Fibroblast of lung (primary cell): ENCODE data around the gene APAF1. TPM values are rescaled to one million over a fixed set of nuclear protein-coding genes. Genes with fewer than 3 reads are reported as not detected.

ENCODE experiments used
- DNase-seq, 2 donors: peaks; one replicate each; pipeline versions ENCODE4 v3.0.0 to v3.0.0-alpha.2; 2010; ENCODE audit warnings: low read depth in 2 of 2
- H2AFZ ChIP-seq: 2 replicates; pipeline ENCODE4 v1.5.1; 2012; ENCODE audit warnings: low read length, control low read depth, inconsistent platforms
- H3K27ac ChIP-seq: 2 replicates; pipeline ENCODE4 v1.5.1; 2011; ENCODE audit warnings: low read length, control low read depth; ENCODE audit not compliant: insufficient read depth
- H3K27me3 ChIP-seq: 2 replicates; pipeline ENCODE4 v1.5.1; 2011; ENCODE audit warnings: mild to moderate bottlenecking, low read length; ENCODE audit not compliant: control insufficient read depth, insufficient read depth
- H3K36me3 ChIP-seq: 2 replicates; pipeline ENCODE4 v1.5.1; 2011; ENCODE audit warnings: low read length; ENCODE audit not compliant: control insufficient read depth, insufficient read depth
- H3K4me1 ChIP-seq: 2 replicates; pipeline ENCODE4 v1.5.1; 2011; ENCODE audit warnings: low read length; ENCODE audit not compliant: control insufficient read depth, insufficient read depth; ENCODE audit errors: extremely low read depth
- H3K4me2 ChIP-seq: 2 replicates; pipeline ENCODE4 v1.5.1; 2011; ENCODE audit warnings: low read length, control low read depth; ENCODE audit not compliant: insufficient read depth; ENCODE audit errors: extremely low read depth
- H3K4me3 ChIP-seq, 4 experiments: fragments of 200-600 bp in 1 of 4; sonication (generic) in 1 of 4; replicated peaks in 1 of 4; 2 replicates each; pipeline ENCODE4 v1.5.1; 2011 to 2016; ENCODE audit warnings: low read length in 4 of 4, low read depth in 3 of 4, mild to moderate bottlenecking in 3 of 4, control low read depth in 2 of 4, inconsistent platforms in 1 of 4, mixed read lengths in 1 of 4; ENCODE audit not compliant: insufficient read depth in 1 of 4; ENCODE audit errors: control extremely low read depth in 1 of 4
- H3K79me2 ChIP-seq: 2 replicates; pipeline ENCODE4 v1.5.1; 2012; ENCODE audit warnings: mild to moderate bottlenecking, low read length, inconsistent platforms; ENCODE audit not compliant: control insufficient read depth, insufficient read depth
- H3K9ac ChIP-seq: 2 replicates; pipeline ENCODE4 v1.5.1; 2011; ENCODE audit warnings: mild to moderate bottlenecking, low read length, control low read depth; ENCODE audit not compliant: insufficient read depth
- H3K9me3 ChIP-seq: 2 replicates; pipeline ENCODE4 v1.5.1; 2012; ENCODE audit warnings: low read depth, low read length; ENCODE audit not compliant: control insufficient read depth, insufficient read depth
- H4K20me1 ChIP-seq: 2 replicates; pipeline ENCODE4 v1.5.1; 2011; ENCODE audit warnings: low read length; ENCODE audit not compliant: control insufficient read depth, insufficient read depth; ENCODE audit errors: extremely low read depth
- EZH2 ChIP-seq: IDR thresholded peaks from 2 replicates; pipeline ENCODE4 v1.5.1; 2012; ENCODE audit warnings: low read length, control low read depth, mild to moderate bottlenecking; ENCODE audit errors: missing control alignments
- polyA plus RNA-seq, 2 donors: library from polyadenylated mRNA; depleted of rRNA in 1 of 2; stranded (reverse) in 1 of 2; unstranded in 1 of 2; fragments of >200 nt; gene quantifications; 2 replicates each; pipeline ENCODE4 v1.2.1, GENCODE V29; 2011 to 2012; ENCODE audit warnings: missing spikeins in 1 of 2
- total RNA-seq: library from RNA; depleted of rRNA; stranded (reverse); fragments of >200 nt; gene quantifications from 2 replicates; pipeline ENCODE4 v1.2.1, GENCODE V29; 2014
- TF ChIP-seq, protein P1 (sequence below), 2 donors: IDR thresholded peaks in 1 of 2; conservative IDR thresholded peaks in 1 of 2; 1 replicate in 1 of 2; 2 replicates in 1 of 2; pipeline ENCODE4 v1.5.1; 2011 to 2012; ENCODE audit warnings: low read length in 2 of 2, control low read depth in 1 of 2, inconsistent platforms in 1 of 2, low read depth in 1 of 2, mild to moderate bottlenecking in 1 of 2

APAF1 gene
- total and polyA plus RNA-seq, 2 donors (not counting 1 experiment from before 2014, with no cell fraction given) = 13.6 to 23.3 TPM

- no peak for DNase-seq
- TF ChIP-seq, protein P1, sequence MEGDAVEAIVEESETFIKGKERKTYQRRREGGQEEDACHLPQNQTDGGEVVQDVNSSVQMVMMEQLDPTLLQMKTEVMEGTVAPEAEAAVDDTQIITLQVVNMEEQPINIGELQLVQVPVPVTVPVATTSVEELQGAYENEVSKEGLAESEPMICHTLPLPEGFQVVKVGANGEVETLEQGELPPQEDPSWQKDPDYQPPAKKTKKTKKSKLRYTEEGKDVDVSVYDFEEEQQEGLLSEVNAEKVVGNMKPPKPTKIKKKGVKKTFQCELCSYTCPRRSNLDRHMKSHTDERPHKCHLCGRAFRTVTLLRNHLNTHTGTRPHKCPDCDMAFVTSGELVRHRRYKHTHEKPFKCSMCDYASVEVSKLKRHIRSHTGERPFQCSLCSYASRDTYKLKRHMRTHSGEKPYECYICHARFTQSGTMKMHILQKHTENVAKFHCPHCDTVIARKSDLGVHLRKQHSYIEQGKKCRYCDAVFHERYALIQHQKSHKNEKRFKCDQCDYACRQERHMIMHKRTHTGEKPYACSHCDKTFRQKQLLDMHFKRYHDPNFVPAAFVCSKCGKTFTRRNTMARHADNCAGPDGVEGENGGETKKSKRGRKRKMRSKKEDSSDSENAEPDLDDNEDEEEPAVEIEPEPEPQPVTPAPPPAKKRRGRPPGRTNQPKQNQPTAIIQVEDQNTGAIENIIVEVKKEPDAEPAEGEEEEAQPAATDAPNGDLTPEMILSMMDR (conservative IDR thresholded peaks at IDR 0.05 in 1 of 2, IDR thresholded peaks at IDR 0.05 in 1 of 2; ENCODE audit: low read depth in 1 of 2, low read length in 2 of 2) = no peak
- TF ChIP-seq EZH2 = no peak
These were observed 127.7 kb downstream of the APAF1 start for GRCh38 chr12:98772818-98773217.

DNA sequence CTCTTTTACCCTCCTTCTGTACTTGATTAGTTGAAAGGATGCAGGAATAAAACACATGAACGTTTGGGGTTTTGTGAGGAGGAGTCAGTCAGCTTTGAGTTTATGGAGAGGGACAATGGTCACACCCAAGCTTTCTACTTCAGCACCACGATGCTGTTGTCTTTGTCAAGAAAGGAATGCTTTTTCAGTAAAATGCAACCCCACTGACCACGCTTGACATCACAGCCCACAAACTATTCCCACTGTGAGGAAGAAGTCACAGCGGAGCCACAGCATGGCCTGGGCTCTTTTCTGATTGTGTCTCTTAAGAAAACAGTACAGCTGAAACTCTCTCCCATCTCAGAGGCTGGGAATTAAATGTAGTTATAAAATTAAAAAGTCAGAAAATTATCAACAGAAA is 135.2 kb downstream of the APAF1 start:
- Histone ChIP-seq H3K4me1 (no peaks in the 10 kb centered on the region), H3K4me2 (no peak overlapping the region), H3K36me3 (no peaks in the 10 kb centered on the region), H3K27ac (no peak overlapping the region), H3K79me2 (no peaks in the 10 kb centered on the region), H4K20me1 (no peaks in the 10 kb centered on the region), H3K27me3 (no peaks in the 10 kb centered on the region), H3K9me3 (no peaks in the 10 kb centered on the region), H2AFZ (no peak overlapping the region), H3K9ac (no peak overlapping the region), H3K4me3 (no peak overlapping the region)
- peak in 1 of 2 donors; percentile 56 for DNase-seq
- TF ChIP-seq, protein P1 (conservative IDR thresholded peaks at IDR 0.05 in 1 of 2, IDR thresholded peaks at IDR 0.05 in 1 of 2; ENCODE audit: low read depth in 1 of 2, low read length in 2 of 2) = no peak
- no peak for TF ChIP-seq EZH2

More at GRCh38 chr12:98772818-98773217, 127.7 kb downstream of the APAF1 start:
- Histone ChIP-seq H3K4me3 (no peak overlapping the region), H4K20me1 (no peaks in the 10 kb centered on the region), H3K4me2 (no peak overlapping the region), H2AFZ (no peak overlapping the region), H3K27ac (no peak overlapping the region), H3K9ac (no peak overlapping the region), H3K4me1 (no peaks in the 10 kb centered on the region), H3K36me3 (no peaks in the 10 kb centered on the region), H3K9me3 (no peaks in the 10 kb centered on the region), H3K27me3 (no peaks in the 10 kb centered on the region), H3K79me2 (no peaks in the 10 kb centered on the region)

DNA sequence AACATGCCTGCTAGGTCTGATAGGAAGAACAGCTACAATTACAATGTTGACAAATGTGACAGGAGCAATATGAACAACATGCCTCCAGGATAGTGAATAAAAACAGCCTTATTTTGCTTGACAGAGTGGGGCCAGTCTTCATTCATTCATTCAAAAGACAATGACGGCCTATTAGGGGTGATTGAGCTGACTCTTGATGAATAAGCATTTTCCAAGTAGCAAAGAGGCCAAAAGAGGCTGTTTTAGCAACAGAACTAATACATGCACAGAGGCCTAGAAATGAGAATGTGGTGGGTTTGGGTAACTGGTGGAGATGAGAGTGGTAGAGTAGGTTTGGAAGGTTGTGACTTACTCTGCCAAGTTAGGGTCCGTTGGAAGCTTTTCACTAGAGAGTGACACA is 138.3 kb downstream of the APAF1 start:
- TF ChIP-seq, protein P1 (conservative IDR thresholded peaks at IDR 0.05 in 1 of 2, IDR thresholded peaks at IDR 0.05 in 1 of 2; ENCODE audit: low read depth in 1 of 2, low read length in 2 of 2) = no peak
- no peak for TF ChIP-seq EZH2

More for the DNA sequence above, 138.3 kb downstream of the APAF1 start:
- H4K20me1 ChIP-seq = no peaks in the 10 kb centered on the region
- no peak overlapping the region for H2AFZ ChIP-seq
- no peak overlapping the region for H3K4me3 ChIP-seq
- no peaks in the 10 kb centered on the region for H3K9me3 ChIP-seq
- H3K4me2 ChIP-seq = no peak overlapping the region
- H3K4me1 ChIP-seq = no peaks in the 10 kb centered on the region
- no peak overlapping the region for H3K9ac ChIP-seq
- no peak for DNase-seq
- no peaks in the 10 kb centered on the region for H3K27me3 ChIP-seq
- no peaks in the 10 kb centered on the region for H3K36me3 ChIP-seq
- H3K79me2 ChIP-seq = no peaks in the 10 kb centered on the region
- H3K27ac ChIP-seq = no peak overlapping the region

Other genes with a start within 250 kb of the APAF1 start
- 37.8 and 42.1 TPM in 2 replicates for gene TMPO, start 129.7 kb upstream of the APAF1 start, total RNA-seq
- gene TMPO, start 129.7 kb upstream of the APAF1 start, polyA plus RNA-seq = 37.7 and 74.0 TPM in 2 replicates
- 535 and 541 TPM in 2 replicates for gene SLC25A3, start 51.6 kb upstream of the APAF1 start, total RNA-seq
- 999 and 1,157 TPM in 2 replicates for gene SLC25A3, start 51.6 kb upstream of the APAF1 start, polyA plus RNA-seq
- gene IKBIP, start 502 bp upstream of the APAF1 start, total RNA-seq = 38.5 and 43.9 TPM in 2 replicates
- 58.4 and 58.5 TPM in 2 replicates for gene IKBIP, start 502 bp upstream of the APAF1 start, polyA plus RNA-seq